WTC11 (cell line): ENCODE measurements around the gene NCBP1. TPM values are rescaled to one million over a fixed set of nuclear protein-coding genes. Genes with fewer than 3 reads are reported as not detected.

Source experiments
- ATAC-seq: fragments of 200-7000 bp; cut with Tn5 transposase; 2 replicates; pipeline ENCODE4 v1.10.0; 2021; ENCODE audit warnings: mild to moderate bottlenecking, moderate library complexity
- CTCF ChIA-PET: fragments of 300-600 bp; sonication (Branson Sonifier 250); formaldehyde crosslinking; loops from one replicate; lab custom pipeline; 2021; ENCODE audit warnings: antibody characterized with exemption; lab: Charles Lee
- POLR2A ChIA-PET: fragments of 350-600 bp; sonication (Branson Sonifier 250); formaldehyde crosslinking; loops from one replicate; lab custom pipeline; 2021; ENCODE audit warnings: antibody characterized with exemption; lab: Charles Lee
- DNase-seq: peaks from one replicate; pipeline ENCODE4 v3.0.0; 2021; ENCODE audit warnings: low spot score
- H3K27ac Mint-ChIP-seq: 2 replicates; pipeline ENCODE4 v1.8.0; 2021; ENCODE audit warnings: mixed read lengths
- H3K27me3 Mint-ChIP-seq: 2 replicates; pipeline ENCODE4 v1.8.0; 2021; ENCODE audit warnings: low read depth, mild to moderate bottlenecking, moderate library complexity, mixed read lengths
- H3K36me3 Mint-ChIP-seq: 2 replicates; pipeline ENCODE4 v1.8.0; 2021; ENCODE audit warnings: mixed read lengths
- H3K4me1 Mint-ChIP-seq: 2 replicates; pipeline ENCODE4 v1.8.0; 2022; ENCODE audit warnings: mixed read lengths
- H3K4me3 Mint-ChIP-seq: 2 replicates; pipeline ENCODE4 v1.8.0; 2021; ENCODE audit warnings: mild to moderate bottlenecking, moderate library complexity, mixed read lengths
- H3K9me3 Mint-ChIP-seq: 2 replicates; pipeline ENCODE4 v1.8.0; 2021; ENCODE audit warnings: mixed read lengths
- ESRRA ChIP-seq: sonication (generic); formaldehyde crosslinking; IDR thresholded peaks from 2 replicates; pipeline ENCODE4 v1.8.1; 2022; ENCODE audit warnings: mild to moderate bottlenecking, missing genetic modification reagents, borderline replicate concordance
- PRDM15 ChIP-seq: sonication (generic); formaldehyde crosslinking; IDR thresholded peaks from 2 replicates; pipeline ENCODE4 v1.8.0; 2022; ENCODE audit warnings: missing genetic modification reagents
- PRRX2 ChIP-seq: fragments of 250-450 bp; sonication (Bioruptor Pico); IDR thresholded peaks from 2 replicates; pipeline ENCODE4 v1.8.0; 2021; ENCODE audit warnings: mild to moderate bottlenecking
- RORB ChIP-seq: fragments of 250-450 bp; sonication (Bioruptor Pico); IDR thresholded peaks from 2 replicates; pipeline ENCODE4 v1.9.0; 2021; ENCODE audit warnings: mild to moderate bottlenecking
- TP53 ChIP-seq: sonication (generic); formaldehyde crosslinking; IDR thresholded peaks from 2 replicates; pipeline ENCODE4 v1.8.1; 2023; ENCODE audit warnings: mild to moderate bottlenecking, missing genetic modification reagents
- ZNF121 ChIP-seq: sonication (generic); formaldehyde crosslinking; IDR thresholded peaks from 2 replicates; pipeline ENCODE4 v1.8.0; 2023; ENCODE audit warnings: missing genetic modification reagents
- ZNF425 ChIP-seq: fragments of 250-450 bp; sonication (Bioruptor Pico); conservative IDR thresholded peaks from 2 replicates; pipeline ENCODE4 v1.9.0; 2021; ENCODE audit warnings: mild to moderate bottlenecking
- ZNF532 ChIP-seq: fragments of 250-450 bp; sonication (Bioruptor Pico); IDR thresholded peaks from 2 replicates; pipeline ENCODE4 v1.9.0; 2021; ENCODE audit warnings: mild to moderate bottlenecking, borderline replicate concordance
- total RNA-seq: library from RNA; stranded (reverse); gene quantifications from 3 replicates; pipeline ENCODE4 v1.2.3, GENCODE V29; 2021
- TF ChIP-seq, protein P1 (sequence below): fragments of 250-450 bp; sonication (Bioruptor Pico); IDR thresholded peaks from 2 replicates; pipeline ENCODE4 v2.1.2; 2022; ENCODE audit warnings: mild to moderate bottlenecking, moderate library complexity
- TF ChIP-seq, protein P2 (sequence below): sonication (generic); formaldehyde crosslinking; IDR thresholded peaks from 2 replicates; pipeline ENCODE4 v1.8.1; 2023; ENCODE audit warnings: mild to moderate bottlenecking, missing genetic modification reagents, borderline replicate concordance
- TF ChIP-seq, protein P3 (sequence below): fragments of 250-450 bp; sonication (Bioruptor Pico); IDR thresholded peaks from 2 replicates; pipeline ENCODE4 v1.8.0; 2021; ENCODE audit warnings: mild to moderate bottlenecking
- TF ChIP-seq, protein P4 (sequence below): sonication (generic); formaldehyde crosslinking; IDR thresholded peaks from 2 replicates; pipeline ENCODE4 v1.8.0; 2023; ENCODE audit warnings: mild to moderate bottlenecking, missing genetic modification reagents

The NCBP1 gene
- total RNA-seq, 1 experiment from 2014 or later = 61.1 TPM

DNA sequence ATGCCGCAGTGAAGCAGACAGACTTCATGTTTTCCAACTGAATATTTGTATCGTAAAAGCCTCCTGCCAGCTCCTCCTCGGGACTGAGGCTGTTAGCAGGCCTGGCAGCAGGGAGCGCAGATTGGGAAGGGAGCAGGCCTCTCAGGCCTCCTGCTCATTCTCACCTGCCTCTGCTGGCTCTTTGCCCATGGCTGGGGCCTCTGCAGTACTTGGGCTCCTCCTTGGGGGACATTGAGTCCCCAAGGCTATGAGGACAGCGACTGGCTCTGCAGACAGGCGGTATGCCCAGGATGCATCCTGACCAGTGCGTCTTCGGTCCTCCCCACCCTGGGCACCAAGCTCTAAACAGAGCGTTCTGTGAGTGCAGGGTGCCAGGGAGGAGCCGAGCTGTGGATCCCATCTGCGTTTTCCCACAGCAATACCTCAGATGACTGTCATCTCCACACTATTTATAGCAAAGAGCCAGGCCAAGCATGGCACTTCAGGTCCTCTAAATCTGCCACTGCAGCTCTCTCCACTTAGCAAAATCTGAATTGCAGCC lies 39.2 kb upstream of the NCBP1 start:
- Mint-ChIP-seq H3K9me3 (no peaks in the 10 kb centered on the region), H3K36me3 (no peaks in the 10 kb centered on the region), H3K4me1 (peaks cover 12% of the 10 kb centered on the region), H3K27ac (no peak overlapping the region), H3K4me3 (no peak overlapping the region), H3K27me3 (no peaks in the 10 kb centered on the region)
- ATAC-seq (peak; percentile 26; the same call in 1 of the 2 replicates), DNase-seq (no peak)
- POLR2A ChIA-PET = no interaction called here
- no peak for TF ChIP-seq TP53 (CRISPR knock-in tag)
- TF ChIP-seq RORB (CRISPR knock-in tag) = no peak
- no peak for TF ChIP-seq ZNF121
- TF ChIP-seq, protein P1, sequence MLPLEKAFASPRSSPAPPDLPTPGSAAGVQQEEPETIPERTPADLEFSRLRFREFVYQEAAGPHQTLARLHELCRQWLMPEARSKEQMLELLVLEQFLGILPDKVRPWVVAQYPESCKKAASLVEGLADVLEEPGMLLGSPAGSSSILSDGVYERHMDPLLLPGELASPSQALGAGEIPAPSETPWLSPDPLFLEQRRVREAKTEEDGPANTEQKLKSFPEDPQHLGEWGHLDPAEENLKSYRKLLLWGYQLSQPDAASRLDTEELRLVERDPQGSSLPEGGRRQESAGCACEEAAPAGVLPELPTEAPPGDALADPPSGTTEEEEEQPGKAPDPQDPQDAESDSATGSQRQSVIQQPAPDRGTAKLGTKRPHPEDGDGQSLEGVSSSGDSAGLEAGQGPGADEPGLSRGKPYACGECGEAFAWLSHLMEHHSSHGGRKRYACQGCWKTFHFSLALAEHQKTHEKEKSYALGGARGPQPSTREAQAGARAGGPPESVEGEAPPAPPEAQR = no peak
- TF ChIP-seq PRDM15 (CRISPR knock-in tag) = no peak
- TF ChIP-seq, protein P2, sequence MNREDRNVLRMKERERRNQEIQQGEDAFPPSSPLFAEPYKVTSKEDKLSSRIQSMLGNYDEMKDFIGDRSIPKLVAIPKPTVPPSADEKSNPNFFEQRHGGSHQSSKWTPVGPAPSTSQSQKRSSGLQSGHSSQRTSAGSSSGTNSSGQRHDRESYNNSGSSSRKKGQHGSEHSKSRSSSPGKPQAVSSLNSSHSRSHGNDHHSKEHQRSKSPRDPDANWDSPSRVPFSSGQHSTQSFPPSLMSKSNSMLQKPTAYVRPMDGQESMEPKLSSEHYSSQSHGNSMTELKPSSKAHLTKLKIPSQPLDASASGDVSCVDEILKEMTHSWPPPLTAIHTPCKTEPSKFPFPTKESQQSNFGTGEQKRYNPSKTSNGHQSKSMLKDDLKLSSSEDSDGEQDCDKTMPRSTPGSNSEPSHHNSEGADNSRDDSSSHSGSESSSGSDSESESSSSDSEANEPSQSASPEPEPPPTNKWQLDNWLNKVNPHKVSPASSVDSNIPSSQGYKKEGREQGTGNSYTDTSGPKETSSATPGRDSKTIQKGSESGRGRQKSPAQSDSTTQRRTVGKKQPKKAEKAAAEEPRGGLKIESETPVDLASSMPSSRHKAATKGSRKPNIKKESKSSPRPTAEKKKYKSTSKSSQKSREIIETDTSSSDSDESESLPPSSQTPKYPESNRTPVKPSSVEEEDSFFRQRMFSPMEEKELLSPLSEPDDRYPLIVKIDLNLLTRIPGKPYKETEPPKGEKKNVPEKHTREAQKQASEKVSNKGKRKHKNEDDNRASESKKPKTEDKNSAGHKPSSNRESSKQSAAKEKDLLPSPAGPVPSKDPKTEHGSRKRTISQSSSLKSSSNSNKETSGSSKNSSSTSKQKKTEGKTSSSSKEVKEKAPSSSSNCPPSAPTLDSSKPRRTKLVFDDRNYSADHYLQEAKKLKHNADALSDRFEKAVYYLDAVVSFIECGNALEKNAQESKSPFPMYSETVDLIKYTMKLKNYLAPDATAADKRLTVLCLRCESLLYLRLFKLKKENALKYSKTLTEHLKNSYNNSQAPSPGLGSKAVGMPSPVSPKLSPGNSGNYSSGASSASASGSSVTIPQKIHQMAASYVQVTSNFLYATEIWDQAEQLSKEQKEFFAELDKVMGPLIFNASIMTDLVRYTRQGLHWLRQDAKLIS = no peak
- CTCF ChIA-PET = interaction anchor here (0.8 to 2.6 kb wide), 8 partner anchors 66 to 737 kb away, joined by 3 to 13 read pairs (median 3); partner anchors contain the start of gene TMOD1

DNA sequence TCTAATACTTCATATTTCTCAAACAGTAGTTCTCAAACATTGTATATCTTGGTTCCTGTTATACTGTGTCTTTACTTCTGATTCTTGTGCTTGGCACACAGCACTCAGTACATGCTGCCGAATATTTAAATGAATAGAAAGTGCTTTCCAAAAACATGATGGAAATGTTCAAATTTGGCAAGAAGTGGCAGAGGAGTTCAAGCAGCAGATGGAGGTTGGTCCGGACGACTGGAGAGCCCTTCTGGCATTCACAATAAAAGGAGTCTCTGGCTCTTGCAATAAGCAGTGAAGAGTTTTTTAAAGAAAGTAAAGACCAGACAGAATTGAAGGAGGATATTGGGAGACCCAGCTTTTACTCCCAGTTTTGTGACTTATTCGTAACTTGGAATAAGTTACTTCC lies 36.7 kb upstream of the NCBP1 start:
- no peaks in the 10 kb centered on the region for H3K9me3 Mint-ChIP-seq
- DNase-seq (no peak), ATAC-seq (no peak)
- ChIA-PET CTCF (interaction anchor here (1.0 to 3.8 kb wide), 3 partner anchors 18 to 127 kb away, joined by 4 to 77 read pairs (median 45); partner anchors contain the start of gene TMOD1), POLR2A (no interaction called here)
- H3K36me3 Mint-ChIP-seq = peaks cover 15% of the 10 kb centered on the region; the same call in 1 of the 2 replicates
- peaks cover 4% of the 10 kb centered on the region for H3K4me1 Mint-ChIP-seq
- H3K4me3 Mint-ChIP-seq = no peak overlapping the region
- H3K27me3 Mint-ChIP-seq = no peaks in the 10 kb centered on the region
- no peak overlapping the region for H3K27ac Mint-ChIP-seq
- TF ChIP-seq PRRX2 (CRISPR knock-in tag) (no peak), ZNF425 (CRISPR knock-in tag) (no peak), ZNF532 (CRISPR knock-in tag) (no peak), ESRRA (CRISPR knock-in tag) (no peak)
- TF ChIP-seq, protein P3, sequence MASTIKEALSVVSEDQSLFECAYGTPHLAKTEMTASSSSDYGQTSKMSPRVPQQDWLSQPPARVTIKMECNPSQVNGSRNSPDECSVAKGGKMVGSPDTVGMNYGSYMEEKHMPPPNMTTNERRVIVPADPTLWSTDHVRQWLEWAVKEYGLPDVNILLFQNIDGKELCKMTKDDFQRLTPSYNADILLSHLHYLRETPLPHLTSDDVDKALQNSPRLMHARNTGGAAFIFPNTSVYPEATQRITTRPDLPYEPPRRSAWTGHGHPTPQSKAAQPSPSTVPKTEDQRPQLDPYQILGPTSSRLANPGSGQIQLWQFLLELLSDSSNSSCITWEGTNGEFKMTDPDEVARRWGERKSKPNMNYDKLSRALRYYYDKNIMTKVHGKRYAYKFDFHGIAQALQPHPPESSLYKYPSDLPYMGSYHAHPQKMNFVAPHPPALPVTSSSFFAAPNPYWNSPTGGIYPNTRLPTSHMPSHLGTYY (CRISPR knock-in tag) = no peak
- TF ChIP-seq, protein P4, sequence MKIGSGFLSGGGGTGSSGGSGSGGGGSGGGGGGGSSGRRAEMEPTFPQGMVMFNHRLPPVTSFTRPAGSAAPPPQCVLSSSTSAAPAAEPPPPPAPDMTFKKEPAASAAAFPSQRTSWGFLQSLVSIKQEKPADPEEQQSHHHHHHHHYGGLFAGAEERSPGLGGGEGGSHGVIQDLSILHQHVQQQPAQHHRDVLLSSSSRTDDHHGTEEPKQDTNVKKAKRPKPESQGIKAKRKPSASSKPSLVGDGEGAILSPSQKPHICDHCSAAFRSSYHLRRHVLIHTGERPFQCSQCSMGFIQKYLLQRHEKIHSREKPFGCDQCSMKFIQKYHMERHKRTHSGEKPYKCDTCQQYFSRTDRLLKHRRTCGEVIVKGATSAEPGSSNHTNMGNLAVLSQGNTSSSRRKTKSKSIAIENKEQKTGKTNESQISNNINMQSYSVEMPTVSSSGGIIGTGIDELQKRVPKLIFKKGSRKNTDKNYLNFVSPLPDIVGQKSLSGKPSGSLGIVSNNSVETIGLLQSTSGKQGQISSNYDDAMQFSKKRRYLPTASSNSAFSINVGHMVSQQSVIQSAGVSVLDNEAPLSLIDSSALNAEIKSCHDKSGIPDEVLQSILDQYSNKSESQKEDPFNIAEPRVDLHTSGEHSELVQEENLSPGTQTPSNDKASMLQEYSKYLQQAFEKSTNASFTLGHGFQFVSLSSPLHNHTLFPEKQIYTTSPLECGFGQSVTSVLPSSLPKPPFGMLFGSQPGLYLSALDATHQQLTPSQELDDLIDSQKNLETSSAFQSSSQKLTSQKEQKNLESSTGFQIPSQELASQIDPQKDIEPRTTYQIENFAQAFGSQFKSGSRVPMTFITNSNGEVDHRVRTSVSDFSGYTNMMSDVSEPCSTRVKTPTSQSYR = no peak
